ENCODE results near the gene RTP5. TPM values are rescaled to one million over a fixed set of nuclear protein-coding genes. Genes with fewer than 3 reads are reported as not detected.
A peak's percentile ranks its signal among the peaks of the same experiment; 100 is the strongest.

Gene RTP5
- total and polyA plus RNA-seq, 2 experiments from 2014 or later: not detected

DNA sequence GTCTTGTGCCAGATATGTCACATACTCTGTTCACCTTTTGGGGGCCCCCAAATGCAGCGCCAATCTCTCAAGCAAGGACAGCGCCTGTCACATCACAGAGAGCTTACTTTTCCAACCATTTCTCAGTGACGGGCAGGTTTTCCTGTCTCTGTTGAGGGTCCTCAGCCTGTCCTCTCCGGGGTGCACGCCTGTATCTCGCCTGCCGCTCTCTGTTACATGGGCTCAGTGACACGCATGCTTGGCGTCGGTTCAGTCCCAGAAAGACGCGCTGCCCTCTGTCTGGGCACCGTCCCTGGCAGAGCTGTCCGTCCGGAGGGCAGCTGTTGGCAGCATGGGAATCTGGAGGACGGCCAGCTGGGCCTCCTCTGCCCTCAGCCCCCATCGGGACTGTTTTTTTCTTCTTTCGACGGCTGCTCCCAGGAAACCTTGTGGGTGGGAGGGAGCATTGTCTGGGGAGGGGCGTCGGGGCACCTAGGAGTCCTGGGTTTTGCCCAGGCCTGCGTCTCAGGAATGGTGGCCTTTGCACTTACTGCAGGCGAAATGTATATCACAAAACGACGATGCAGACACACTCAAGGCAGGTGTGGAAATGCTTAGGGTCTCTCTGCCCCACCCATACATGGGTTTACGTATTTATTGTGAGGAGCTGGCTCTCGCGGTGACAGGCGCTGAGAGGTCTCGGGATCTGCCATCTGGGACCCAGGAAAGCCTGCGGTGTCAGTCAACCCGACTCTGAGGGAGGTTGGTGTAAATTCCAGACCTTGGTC is 30.9 kb downstream of the RTP5 start:
- no peak overlapping the region for H2AFZ ChIP-seq
- no peaks in the 10 kb centered on the region for H3K4me1 ChIP-seq (ENCODE audit: insufficient read depth)
- no peaks in the 10 kb centered on the region for H3K79me2 ChIP-seq (ENCODE audit: insufficient read depth)
- H3K9me2 ChIP-seq (ENCODE audit: insufficient read depth): no peaks in the 10 kb centered on the region
- H4K20me1 ChIP-seq (ENCODE audit: insufficient read depth): no peaks in the 10 kb centered on the region
- no peak for DNase-seq
- no peaks in the 10 kb centered on the region for H3K9me3 ChIP-seq (ENCODE audit: low read depth)
- in situ Hi-C loops (cut with MboI): no loop called here
- TF ChIP-seq EZH2phosphoT487 (IDR thresholded peaks at IDR 0.05; ENCODE audit: insufficient read depth, low read depth) (no peak), EZH2 (IDR thresholded peaks at IDR 0.05; ENCODE audit: insufficient read depth, poor library complexity, severe bottlenecking) (no peak)
- H3K36me3 ChIP-seq (ENCODE audit: low read depth): no peaks in the 10 kb centered on the region
- 78 to 82% methylated on average over 31 to 32 of the region's 32 CpGs for WGBS, 2 experiments (ENCODE audit: low coverage in 1 of 2, low lambda C conversion rate in 2 of 2, missing lambda C conversion rate in 2 of 2)
- H3F3A ChIP-seq (ENCODE audit: insufficient read depth): no peaks in the 10 kb centered on the region
- no peak overlapping the region for H3K27ac ChIP-seq
- H3K4me3 ChIP-seq: no peak overlapping the region
- peaks cover 6% of the 10 kb centered on the region; the same call in 1 of the 2 replicates for H3K27me3 ChIP-seq (replicated peaks; ENCODE audit: insufficient read depth)
- H3K9ac ChIP-seq: no peak overlapping the region
- H3K4me2 ChIP-seq (ENCODE audit: unreplicated experiment): no peak overlapping the region

GRCh38 chr2:241901018-241901380 is 31.5 kb downstream of the RTP5 start:
- TF ChIP-seq EZH2phosphoT487 (IDR thresholded peaks at IDR 0.05; ENCODE audit: insufficient read depth, low read depth): no peak
- no peak for TF ChIP-seq EZH2 (IDR thresholded peaks at IDR 0.05; ENCODE audit: insufficient read depth, poor library complexity, severe bottlenecking)
- H4K20me1 ChIP-seq (ENCODE audit: insufficient read depth): no peaks in the 10 kb centered on the region

DNA sequence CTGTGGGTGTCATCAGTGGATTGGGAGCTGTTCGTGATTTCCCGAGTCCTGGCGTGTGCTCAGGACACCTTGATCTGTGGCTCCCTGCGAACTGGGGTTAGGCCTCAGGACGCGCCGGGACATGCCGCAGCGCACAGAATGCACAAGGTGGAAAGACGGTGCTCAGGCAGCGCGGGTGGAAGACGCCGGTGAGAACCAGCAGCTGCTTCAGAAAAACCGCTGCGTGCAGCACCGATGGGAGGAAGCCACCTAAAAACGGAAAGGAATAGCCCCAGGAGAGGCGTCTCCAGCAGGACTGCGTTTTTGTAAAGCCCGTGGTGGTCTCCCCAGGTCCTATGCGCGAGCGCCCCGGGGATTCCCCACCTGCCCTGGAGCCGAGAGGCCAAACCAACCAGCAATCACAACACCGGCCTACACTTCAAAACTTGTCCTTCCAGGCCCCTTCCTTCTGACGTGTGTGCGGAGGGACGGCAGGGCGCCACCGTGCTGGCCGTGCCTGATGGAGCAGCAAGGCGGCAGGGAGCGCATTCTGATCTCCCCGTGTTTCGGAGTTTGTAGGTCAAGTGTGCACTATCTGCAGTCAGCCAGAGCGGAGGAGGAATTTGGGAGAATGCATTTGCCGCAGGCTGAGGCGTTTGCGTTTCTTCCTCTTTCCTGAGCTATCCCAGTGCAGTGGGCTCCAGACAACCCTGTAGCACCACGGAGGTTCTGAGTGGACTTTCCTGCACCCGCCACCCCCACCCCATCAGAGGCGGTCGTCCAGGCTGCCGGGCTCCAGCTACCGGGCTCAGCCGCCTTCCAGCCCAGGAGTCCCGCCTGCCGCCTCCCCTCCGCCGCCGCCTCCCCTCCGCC is 32.2 kb downstream of the RTP5 start:
- no peaks in the 10 kb centered on the region for H3K79me2 ChIP-seq (ENCODE audit: insufficient read depth)
- WGBS, 2 experiments (ENCODE audit: low coverage in 1 of 2, low lambda C conversion rate in 2 of 2, missing lambda C conversion rate in 2 of 2): 68 to 71% methylated on average over 46 to 50 of the region's 54 CpGs
- in situ Hi-C loops (cut with MboI): no loop called here
- no peak overlapping the region for H3K27ac ChIP-seq
- peak overlapping the region; percentile 42 for H3K4me2 ChIP-seq (ENCODE audit: unreplicated experiment)
- H3F3A ChIP-seq (ENCODE audit: insufficient read depth): no peaks in the 10 kb centered on the region
- no peak overlapping the region for H2AFZ ChIP-seq
- H3K27me3 ChIP-seq (replicated peaks; ENCODE audit: insufficient read depth): peaks cover 6% of the 10 kb centered on the region
- no peaks in the 10 kb centered on the region for H3K9me3 ChIP-seq (ENCODE audit: low read depth)
- peak; percentile 30 for DNase-seq
- H4K20me1 ChIP-seq (ENCODE audit: insufficient read depth): no peaks in the 10 kb centered on the region
- peak overlapping the region; percentile 40 for H3K4me3 ChIP-seq
- H3K4me1 ChIP-seq (ENCODE audit: insufficient read depth): no peaks in the 10 kb centered on the region
- H3K36me3 ChIP-seq (ENCODE audit: low read depth): no peaks in the 10 kb centered on the region
- TF ChIP-seq EZH2phosphoT487 (IDR thresholded peaks at IDR 0.05; ENCODE audit: insufficient read depth, low read depth) (no peak), EZH2 (IDR thresholded peaks at IDR 0.05; ENCODE audit: insufficient read depth, poor library complexity, severe bottlenecking) (no peak)
- H3K9ac ChIP-seq: no peak overlapping the region
- H3K9me2 ChIP-seq (ENCODE audit: insufficient read depth): no peaks in the 10 kb centered on the region

More at GRCh38 chr2:241901018-241901380, 31.5 kb downstream of the RTP5 start:
- Histone ChIP-seq H3K9me3 (ENCODE audit: low read depth) (no peaks in the 10 kb centered on the region), H3F3A (ENCODE audit: insufficient read depth) (no peaks in the 10 kb centered on the region), H3K4me3 (no peak overlapping the region), H3K9me2 (ENCODE audit: insufficient read depth) (no peaks in the 10 kb centered on the region), H3K4me2 (ENCODE audit: unreplicated experiment) (no peak overlapping the region), H3K27ac (no peak overlapping the region), H3K9ac (no peak overlapping the region), H3K27me3 (replicated peaks; ENCODE audit: insufficient read depth) (peaks cover 6% of the 10 kb centered on the region; the same call in 1 of the 2 replicates), H3K79me2 (ENCODE audit: insufficient read depth) (no peaks in the 10 kb centered on the region), H3K36me3 (ENCODE audit: low read depth) (no peaks in the 10 kb centered on the region), H3K4me1 (ENCODE audit: insufficient read depth) (no peaks in the 10 kb centered on the region), H2AFZ (no peak overlapping the region)
- 87 to 89% methylated on average over 21 of the region's 21 CpGs for WGBS, 2 experiments (ENCODE audit: low coverage in 1 of 2, low lambda C conversion rate in 2 of 2, missing lambda C conversion rate in 2 of 2)
- DNase-seq: no peak
- in situ Hi-C loops (cut with MboI): no loop called here

DNA sequence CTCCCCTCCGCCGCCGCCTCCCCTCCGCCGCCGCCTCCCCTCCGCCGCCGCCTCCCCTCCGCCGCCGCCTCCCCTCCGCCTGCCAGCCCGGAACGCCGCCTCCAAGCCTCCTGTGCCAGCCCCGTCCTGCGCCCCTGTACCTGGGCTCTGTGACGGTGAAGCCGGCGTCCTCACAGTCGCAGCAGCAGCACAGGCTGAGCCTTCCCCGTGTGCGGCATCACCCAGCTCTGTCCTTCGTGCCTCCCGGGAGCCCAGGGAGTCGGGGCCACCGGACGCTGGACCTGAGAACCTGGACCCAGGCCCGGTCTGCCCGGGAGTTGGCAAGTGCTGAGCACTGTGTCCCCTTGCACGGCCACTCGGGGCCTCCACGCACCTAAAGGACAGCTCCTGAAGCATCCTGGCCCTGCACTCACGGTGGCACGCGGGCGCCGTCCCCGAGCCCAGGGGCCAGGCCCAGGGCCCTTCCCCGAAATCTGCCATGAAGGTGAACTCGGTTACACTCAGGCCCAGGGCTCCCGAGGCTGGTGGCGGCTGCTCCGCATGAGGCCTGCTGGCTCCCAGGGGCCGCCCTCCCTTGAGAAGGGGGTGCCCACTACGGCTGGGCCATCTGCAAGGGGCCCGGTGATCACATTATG is 32.9 kb downstream of the RTP5 start:
- H3K27me3 ChIP-seq (replicated peaks; ENCODE audit: insufficient read depth): peaks cover 6% of the 10 kb centered on the region
- H3K4me3 ChIP-seq: no peak overlapping the region
- no peak overlapping the region for H3K4me2 ChIP-seq (ENCODE audit: unreplicated experiment)
- H3K9me2 ChIP-seq (ENCODE audit: insufficient read depth): no peaks in the 10 kb centered on the region
- DNase-seq: no peak
- no peak overlapping the region for H3K9ac ChIP-seq
- TF ChIP-seq EZH2phosphoT487 (IDR thresholded peaks at IDR 0.05; ENCODE audit: insufficient read depth, low read depth): no peak
- no peak for TF ChIP-seq EZH2 (IDR thresholded peaks at IDR 0.05; ENCODE audit: insufficient read depth, poor library complexity, severe bottlenecking)
- no peaks in the 10 kb centered on the region for H3K36me3 ChIP-seq (ENCODE audit: low read depth)
- no peaks in the 10 kb centered on the region for H3K79me2 ChIP-seq (ENCODE audit: insufficient read depth)
- 54 to 61% methylated on average over 29 to 48 of the region's 48 CpGs for WGBS, 2 experiments (ENCODE audit: low coverage in 1 of 2, low lambda C conversion rate in 2 of 2, missing lambda C conversion rate in 2 of 2)
- H3K9me3 ChIP-seq (ENCODE audit: low read depth): no peaks in the 10 kb centered on the region
- H3F3A ChIP-seq (ENCODE audit: insufficient read depth): no peaks in the 10 kb centered on the region
- H2AFZ ChIP-seq: no peak overlapping the region
- no peaks in the 10 kb centered on the region for H4K20me1 ChIP-seq (ENCODE audit: insufficient read depth)
- no peaks in the 10 kb centered on the region for H3K4me1 ChIP-seq (ENCODE audit: insufficient read depth)
- in situ Hi-C loops (cut with MboI): no loop called here
- no peak overlapping the region for H3K27ac ChIP-seq

Data from GM23248 (cell line).